GM21528 (cell line): Measurements from ENCODE around the gene OPN3.

Experiments
- ATAC-seq: cut with Tn5 transposase; IDR thresholded peaks from one replicate; pipeline ENCODE4 v1.9.1; 2021; ENCODE audit warnings: mild to moderate bottlenecking, moderate library complexity; ENCODE audit not compliant: unreplicated experiment, low FRiP score

OPN3 gene

GRCh38 chr1:241646201-241646600 lies 6.0 kb upstream of the OPN3 start:
- no peak for ATAC-seq

DNA sequence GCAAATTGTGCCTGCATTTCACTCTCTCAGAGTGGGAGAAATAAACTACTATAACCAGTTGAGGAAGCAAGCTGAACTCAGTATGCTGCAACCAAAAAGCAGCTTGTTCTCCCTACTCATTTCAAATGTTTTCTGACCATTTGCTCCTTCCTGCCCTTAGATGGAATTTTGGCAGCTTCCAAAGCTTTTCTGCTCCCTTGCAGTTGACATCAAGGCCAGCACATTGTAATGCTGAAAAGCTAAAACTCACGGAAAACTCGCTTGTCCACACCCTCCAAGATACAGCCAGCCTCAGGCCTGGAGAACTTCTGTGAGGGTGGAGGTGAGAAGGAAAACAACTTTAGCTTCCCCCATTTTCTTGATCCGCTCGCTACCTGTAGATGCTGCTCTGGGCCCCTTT lies 5.0 kb upstream of the OPN3 start:
- ATAC-seq = no peak

DNA sequence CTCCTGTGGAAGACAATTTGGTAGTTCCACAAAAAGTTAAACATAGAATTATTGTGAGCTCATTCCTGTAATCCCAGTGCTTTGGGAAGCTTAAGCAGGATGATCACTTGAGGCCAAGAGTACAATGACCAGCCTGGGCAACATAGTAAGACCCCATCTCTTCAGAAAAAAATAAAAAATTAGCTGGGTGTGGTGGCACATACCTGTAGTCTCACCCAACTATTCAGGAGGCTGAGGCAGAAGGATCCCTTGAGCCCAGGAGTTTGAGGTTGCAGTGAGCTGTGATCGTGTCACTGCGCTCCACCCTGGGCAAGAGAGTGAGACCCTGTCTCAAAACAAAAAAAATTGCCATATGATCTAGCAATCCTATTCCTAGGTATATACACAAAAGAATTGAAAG lies 4.1 kb upstream of the OPN3 start:
- ATAC-seq = no peak

- no peak for ATAC-seq
Observed at GRCh38 chr1:241642593-241642944, 2.4 kb upstream of the OPN3 start.

- ATAC-seq = no peak
Observed at GRCh38 chr1:241641773-241642592, 1.8 kb upstream of the OPN3 start.

GRCh38 chr1:241640867-241641622 lies 876 bp upstream of the OPN3 start:
- ATAC-seq = no peak

DNA sequence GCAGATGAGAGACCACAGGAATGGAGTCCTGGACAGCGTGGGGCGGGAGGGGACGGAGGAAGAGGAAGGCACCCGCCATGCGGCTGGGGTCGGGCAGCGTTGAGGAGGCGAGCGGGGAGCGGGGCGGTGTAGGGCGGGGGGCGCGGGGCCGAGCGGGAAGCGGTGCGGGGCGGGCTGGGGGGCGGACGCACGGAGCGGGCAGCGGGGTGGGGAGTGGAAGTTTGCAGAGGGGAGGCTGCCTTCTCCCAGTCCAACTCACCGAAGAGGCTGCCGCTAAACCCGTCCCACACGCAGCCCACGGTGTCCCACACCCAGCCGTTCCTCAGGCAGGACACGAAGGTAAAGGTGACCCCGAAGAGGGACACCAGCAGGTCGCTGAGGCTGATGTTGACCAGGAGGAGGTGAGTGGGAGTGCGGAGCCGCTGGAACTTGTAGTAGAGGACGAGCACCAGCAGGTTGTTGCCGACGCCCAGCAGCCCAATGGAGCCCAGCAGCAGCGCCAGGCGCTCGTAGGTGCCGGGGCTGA lies 483 bp downstream of the OPN3 start:
- peak; percentile 58 for ATAC-seq

- ATAC-seq = peak; percentile 1
Observed at GRCh38 chr1:241638909-241639622, 1.1 kb downstream of the OPN3 start.

DNA sequence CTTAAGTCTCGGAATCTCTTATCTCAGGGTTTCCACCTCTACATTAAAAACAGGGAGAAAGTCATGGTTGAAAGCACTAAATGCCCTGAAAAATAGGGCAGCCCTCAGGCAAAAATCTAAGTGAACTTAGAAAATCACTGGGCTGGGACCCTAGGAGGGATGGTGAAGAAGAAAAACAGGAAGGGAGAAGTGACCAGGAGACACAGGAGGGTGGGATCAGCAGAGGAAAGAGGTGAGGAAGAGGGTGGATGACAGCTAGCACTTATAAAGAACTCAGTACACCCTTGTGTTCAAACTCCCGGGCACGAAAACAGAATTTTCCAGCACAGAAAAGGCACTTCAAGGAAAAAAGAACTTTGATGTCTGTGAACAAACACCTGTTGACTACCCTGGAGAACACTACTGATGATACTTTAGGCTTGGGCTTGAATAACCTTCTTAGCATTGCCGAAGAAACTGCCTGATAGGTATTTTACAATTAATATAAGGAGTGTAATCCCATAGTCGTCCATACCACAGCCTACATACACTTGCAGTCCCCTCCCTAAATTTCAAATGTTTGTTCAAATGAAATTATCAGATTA lies 2.0 kb downstream of the OPN3 start:
- ATAC-seq = no peak

- no peak for ATAC-seq
Observed at GRCh38 chr1:241637604-241638003, 2.6 kb downstream of the OPN3 start.

GRCh38 chr1:241637046-241637590 lies 3.1 kb downstream of the OPN3 start:
- ATAC-seq = no peak

DNA sequence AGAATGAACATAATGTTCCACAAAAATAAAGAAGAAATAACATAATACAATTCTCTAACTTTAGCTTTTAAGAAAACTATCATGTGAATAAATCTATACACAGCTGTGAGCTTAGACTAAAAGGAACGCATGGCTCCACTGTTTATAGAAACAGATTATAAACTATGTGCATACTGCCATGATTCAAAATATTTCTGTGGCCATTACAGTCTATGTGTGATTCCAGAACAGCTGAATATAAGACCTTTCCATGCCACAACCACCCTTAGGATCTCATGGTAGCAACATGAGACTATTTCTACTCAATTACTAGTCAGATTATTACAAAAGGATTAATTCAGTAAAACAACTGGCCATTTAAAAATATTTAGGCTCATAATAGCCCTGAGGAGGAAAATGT lies 3.9 kb downstream of the OPN3 start:
- no peak for ATAC-seq

GRCh38 chr1:241635556-241636152 lies 4.5 kb downstream of the OPN3 start:
- no peak for ATAC-seq

- no peak for ATAC-seq
Observed at GRCh38 chr1:241632987-241633386, 7.2 kb downstream of the OPN3 start.

DNA sequence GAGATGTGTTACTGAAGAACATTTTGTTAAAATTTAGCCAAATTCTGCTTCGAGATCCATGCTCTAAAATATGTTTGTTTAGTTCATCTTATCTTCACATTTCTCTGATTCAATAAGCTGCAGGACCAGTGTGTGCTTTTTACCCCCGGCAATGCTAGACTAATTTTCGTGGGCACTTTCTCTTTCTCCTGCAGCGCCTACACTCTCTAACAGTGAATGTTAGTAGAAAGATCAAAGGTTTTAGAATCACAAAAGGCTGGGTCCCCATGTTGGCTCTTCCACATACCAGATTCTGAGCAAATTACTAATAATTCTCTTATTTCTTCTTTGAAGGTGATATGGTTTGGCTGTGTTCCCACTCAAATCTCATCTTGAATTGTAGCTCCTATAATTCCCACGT lies 8.5 kb downstream of the OPN3 start:
- no peak for ATAC-seq

- ATAC-seq = no peak
Observed at GRCh38 chr1:241630899-241631298, 9.3 kb downstream of the OPN3 start.

DNA sequence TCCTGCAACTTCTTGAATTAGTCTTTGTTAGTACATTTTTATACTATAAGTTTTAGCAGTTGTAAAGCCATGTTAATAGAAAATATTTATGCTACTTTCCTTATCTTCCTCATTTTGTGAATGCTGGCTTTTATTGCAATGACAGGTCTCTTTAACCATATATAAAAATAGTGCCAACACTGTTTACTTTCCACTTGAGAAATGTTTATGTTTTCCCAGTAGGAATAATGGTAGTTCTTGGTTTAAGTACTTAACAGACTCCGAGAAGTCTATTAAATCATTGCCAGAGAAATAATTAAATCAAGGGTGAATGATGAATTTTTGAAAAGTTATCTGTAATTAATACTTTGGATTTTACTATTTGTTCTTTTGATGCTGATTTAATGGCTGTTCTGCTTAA lies 9.7 kb downstream of the OPN3 start:
- ATAC-seq = no peak

GRCh38 chr1:241630005-241630404 lies 10.2 kb downstream of the OPN3 start:
- ATAC-seq = no peak

- ATAC-seq = peak; percentile 77
Observed at GRCh38 chr1:241627453-241628259, 12.5 kb downstream of the OPN3 start.
